Loucy (cell line): ENCODE measurements around the gene GRB2.
A peak's percentile ranks its signal among the peaks of the same experiment; 100 is the strongest.

Experiments used
- H2AFZ ChIP-seq: fragments of 200-600 bp; sonication (generic); 2 replicates; pipeline ENCODE4 v1.6.0; 2016; ENCODE audit warnings: antibody characterized with exemption, mild to moderate bottlenecking, low read length, moderate library complexity
- H3F3A ChIP-seq: fragments of 200-600 bp; 2 replicates; pipeline ENCODE4 v1.6.0; 2016; ENCODE audit warnings: antibody characterized with exemption, low read depth, mild to moderate bottlenecking
- H3K27me3 ChIP-seq: fragments of 200-600 bp; sonication (generic); 2 replicates; pipeline ENCODE4 v1.6.1; 2014; ENCODE audit warnings: low read length, mild to moderate bottlenecking; ENCODE audit not compliant: insufficient read depth, poor library complexity, severe bottlenecking
- H3K36me3 ChIP-seq: fragments of 200-600 bp; sonication (generic); 2 replicates; pipeline ENCODE4 v1.6.1; 2016; ENCODE audit warnings: low read length; ENCODE audit not compliant: insufficient read depth
- H3K4me1 ChIP-seq: fragments of 200-600 bp; sonication (generic); 2 replicates; pipeline ENCODE4 v1.5.1; 2014; ENCODE audit warnings: low read length, mild to moderate bottlenecking; ENCODE audit not compliant: insufficient read depth, poor library complexity, severe bottlenecking
- H3K4me2 ChIP-seq: fragments of 200-600 bp; sonication (generic); 2 replicates; pipeline ENCODE4 v1.6.0; 2014; ENCODE audit warnings: antibody characterized with exemption, low read length, low read depth, mild to moderate bottlenecking; ENCODE audit not compliant: poor library complexity, severe bottlenecking
- H3K4me3 ChIP-seq: fragments of 200-600 bp; sonication (generic); 2 replicates; pipeline ENCODE4 v1.5.1; 2014; ENCODE audit warnings: low read length, mild to moderate bottlenecking, mixed read lengths; ENCODE audit not compliant: poor library complexity, severe bottlenecking
- H3K79me2 ChIP-seq: fragments of 200-600 bp; sonication (generic); 2 replicates; pipeline ENCODE4 v1.6.1; 2014; ENCODE audit warnings: low read length; ENCODE audit not compliant: insufficient read depth
- H3K9ac ChIP-seq: fragments of 200-600 bp; sonication (generic); 2 replicates; pipeline ENCODE4 v1.6.0; 2014; ENCODE audit warnings: mild to moderate bottlenecking, low read depth, low read length, moderate library complexity; ENCODE audit not compliant: poor library complexity, severe bottlenecking
- H3K9me2 ChIP-seq: fragments of 200-600 bp; sonication (generic); replicated peaks from 2 replicates; pipeline ENCODE4 v1.6.1; 2016; ENCODE audit warnings: low read depth, low read length, mixed read lengths
- H3K9me3 ChIP-seq: fragments of 200-600 bp; sonication (generic); 2 replicates; pipeline ENCODE4 v1.6.1; 2014; ENCODE audit warnings: mild to moderate bottlenecking, antibody characterized with exemption, low read length, low read depth; ENCODE audit not compliant: insufficient read depth
- H4K20me1 ChIP-seq: fragments of 200-600 bp; sonication (generic); 2 replicates; pipeline ENCODE4 v1.6.0; 2014; ENCODE audit warnings: antibody characterized with exemption, low read length, mild to moderate bottlenecking; ENCODE audit not compliant: insufficient read depth, poor library complexity, severe bottlenecking
- CTCF ChIP-seq: fragments of 200-600 bp; sonication (generic); conservative IDR thresholded peaks from 2 replicates; pipeline ENCODE4 v1.5.1; 2014; ENCODE audit warnings: mild to moderate bottlenecking, antibody characterized with exemption, low read length
- EZH2phosphoT487 ChIP-seq: fragments of 200-600 bp; IDR thresholded peaks from 2 replicates; pipeline ENCODE4 v1.6.1; 2018; ENCODE audit warnings: antibody characterized with exemption, mild to moderate bottlenecking, moderate library complexity, borderline replicate concordance

Gene GRB2

GRCh38 chr17:75345514-75346167 is 59.8 kb downstream of the GRB2 start:
- peak overlapping the region; percentile 51 for H3K4me3 ChIP-seq
- peaks cover 16% of the 10 kb centered on the region for H4K20me1 ChIP-seq
- TF ChIP-seq EZH2phosphoT487: no peak
- TF ChIP-seq CTCF: no peak
- H3K27me3 ChIP-seq: no peaks in the 10 kb centered on the region
- no peaks in the 10 kb centered on the region for H3K9me3 ChIP-seq
- no peaks in the 10 kb centered on the region for H3K36me3 ChIP-seq
- no peak overlapping the region for H2AFZ ChIP-seq
- H3F3A ChIP-seq: peaks cover 4% of the 10 kb centered on the region; the same call in 1 of the 2 replicates
- peaks cover 97% of the 10 kb centered on the region for H3K79me2 ChIP-seq
- H3K4me2 ChIP-seq: peak overlapping the region; percentile 64
- H3K4me1 ChIP-seq: peaks cover 83% of the 10 kb centered on the region
- H3K9ac ChIP-seq: peak overlapping the region; percentile 66
- no peaks in the 10 kb centered on the region for H3K9me2 ChIP-seq

- no peaks in the 10 kb centered on the region for H3K36me3 ChIP-seq
- no peaks in the 10 kb centered on the region for H3K9me3 ChIP-seq
- H3K9ac ChIP-seq: no peak overlapping the region
- H3K79me2 ChIP-seq: peaks cover 95% of the 10 kb centered on the region
- H4K20me1 ChIP-seq: peaks cover 15% of the 10 kb centered on the region
- no peak overlapping the region for H3K4me2 ChIP-seq
- H3K9me2 ChIP-seq: no peaks in the 10 kb centered on the region
- TF ChIP-seq CTCF (no peak), EZH2phosphoT487 (no peak)
- H3K4me1 ChIP-seq: peaks cover 93% of the 10 kb centered on the region
- no peak overlapping the region for H3K4me3 ChIP-seq
- H3K27me3 ChIP-seq: no peaks in the 10 kb centered on the region
- H3F3A ChIP-seq: peaks cover 11% of the 10 kb centered on the region; the same call in 1 of the 2 replicates
- H2AFZ ChIP-seq: no peak overlapping the region
Observed at GRCh38 chr17:75344666-75345065, 60.8 kb downstream of the GRB2 start.

GRCh38 chr17:75342996-75343395 is 62.5 kb downstream of the GRB2 start:
- Histone ChIP-seq H3K27me3 (no peaks in the 10 kb centered on the region), H3K9ac (peak overlapping the region; percentile 48), H3K9me3 (no peaks in the 10 kb centered on the region), H3F3A (peaks cover 23% of the 10 kb centered on the region), H3K4me2 (peak overlapping the region; percentile 33), H3K4me3 (no peak overlapping the region), H3K9me2 (no peaks in the 10 kb centered on the region), H3K36me3 (no peaks in the 10 kb centered on the region), H2AFZ (no peak overlapping the region), H3K79me2 (peaks cover 78% of the 10 kb centered on the region), H4K20me1 (peaks cover under 1% of the 10 kb centered on the region), H3K4me1 (peaks cover 92% of the 10 kb centered on the region)
- no peak for TF ChIP-seq CTCF
- TF ChIP-seq EZH2phosphoT487: no peak
